ENCODE results near the gene CDPF1.

DNA sequence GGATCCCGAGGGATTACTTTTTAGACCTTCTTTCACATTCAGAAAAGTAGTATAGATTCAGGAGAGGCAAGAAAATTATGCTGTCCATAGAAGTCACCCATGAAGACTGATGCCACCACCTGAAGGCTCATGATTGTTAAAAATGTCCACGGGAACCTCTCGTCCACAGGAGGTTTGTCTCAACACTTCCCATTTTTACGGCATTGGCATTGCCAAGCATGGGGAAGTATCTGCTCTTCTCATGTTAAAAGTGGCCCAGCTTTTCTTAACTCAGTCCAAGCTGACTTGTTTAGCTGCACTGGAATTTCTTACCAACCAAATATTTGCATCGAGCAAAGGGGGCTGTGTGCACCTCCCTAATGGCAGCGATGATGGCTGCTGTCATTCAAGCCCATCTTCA lies 9.6 kb downstream of the CDPF1 start:
- TF ChIP-seq EZH2phosphoT487 (IDR thresholded peaks at IDR 0.05) (no peak), EZH2 (IDR thresholded peaks at IDR 0.05) (no peak)
- TF ChIP-seq, protein P1, sequence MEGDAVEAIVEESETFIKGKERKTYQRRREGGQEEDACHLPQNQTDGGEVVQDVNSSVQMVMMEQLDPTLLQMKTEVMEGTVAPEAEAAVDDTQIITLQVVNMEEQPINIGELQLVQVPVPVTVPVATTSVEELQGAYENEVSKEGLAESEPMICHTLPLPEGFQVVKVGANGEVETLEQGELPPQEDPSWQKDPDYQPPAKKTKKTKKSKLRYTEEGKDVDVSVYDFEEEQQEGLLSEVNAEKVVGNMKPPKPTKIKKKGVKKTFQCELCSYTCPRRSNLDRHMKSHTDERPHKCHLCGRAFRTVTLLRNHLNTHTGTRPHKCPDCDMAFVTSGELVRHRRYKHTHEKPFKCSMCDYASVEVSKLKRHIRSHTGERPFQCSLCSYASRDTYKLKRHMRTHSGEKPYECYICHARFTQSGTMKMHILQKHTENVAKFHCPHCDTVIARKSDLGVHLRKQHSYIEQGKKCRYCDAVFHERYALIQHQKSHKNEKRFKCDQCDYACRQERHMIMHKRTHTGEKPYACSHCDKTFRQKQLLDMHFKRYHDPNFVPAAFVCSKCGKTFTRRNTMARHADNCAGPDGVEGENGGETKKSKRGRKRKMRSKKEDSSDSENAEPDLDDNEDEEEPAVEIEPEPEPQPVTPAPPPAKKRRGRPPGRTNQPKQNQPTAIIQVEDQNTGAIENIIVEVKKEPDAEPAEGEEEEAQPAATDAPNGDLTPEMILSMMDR (IDR thresholded peaks at IDR 0.05), result no peak

Measured in neural progenitor cell (in vitro differentiated cells).